ENCODE measurements around the gene AJAP1.

DNA sequence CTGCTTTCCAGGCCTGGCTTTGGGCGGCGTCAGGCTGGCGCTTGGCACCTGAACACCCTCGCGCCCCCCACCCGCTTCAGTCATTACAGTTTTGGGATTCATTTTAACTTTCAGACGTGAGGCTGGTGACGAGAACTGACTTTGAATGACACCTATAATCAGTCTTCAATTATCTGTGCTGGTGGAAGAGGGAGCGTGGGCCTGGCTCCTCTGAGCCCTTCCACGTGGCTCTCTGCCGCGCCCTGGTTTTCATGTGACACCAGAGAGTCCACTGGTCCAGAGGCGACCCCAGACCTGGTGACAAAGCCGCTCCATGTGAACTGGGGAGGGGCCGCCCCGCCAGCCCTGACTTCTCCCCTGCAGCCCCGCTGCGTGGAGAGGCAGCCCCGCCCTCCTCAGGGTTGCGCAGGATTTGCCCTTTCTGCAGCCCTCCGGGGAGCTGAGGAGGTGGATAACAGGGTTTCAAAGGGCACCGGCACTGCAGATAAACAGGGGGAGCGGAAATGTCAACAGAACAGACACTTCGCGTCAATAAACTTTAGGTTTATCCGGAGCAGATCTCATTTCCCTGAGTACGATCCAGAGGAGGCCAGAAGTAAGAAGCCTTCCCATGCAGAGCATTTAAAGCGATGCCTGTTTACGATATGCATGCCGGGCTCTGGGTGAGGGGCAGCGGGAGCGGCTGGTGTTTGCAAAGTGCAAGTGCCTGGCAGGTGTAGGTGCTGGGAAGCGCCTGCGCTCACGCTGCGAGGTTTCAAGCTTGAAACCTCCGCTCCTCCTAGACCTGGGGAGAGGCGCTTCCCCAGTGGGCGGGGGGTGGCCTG is 56.4 kb downstream of the AJAP1 start:
- TF ChIP-seq, protein P1, sequence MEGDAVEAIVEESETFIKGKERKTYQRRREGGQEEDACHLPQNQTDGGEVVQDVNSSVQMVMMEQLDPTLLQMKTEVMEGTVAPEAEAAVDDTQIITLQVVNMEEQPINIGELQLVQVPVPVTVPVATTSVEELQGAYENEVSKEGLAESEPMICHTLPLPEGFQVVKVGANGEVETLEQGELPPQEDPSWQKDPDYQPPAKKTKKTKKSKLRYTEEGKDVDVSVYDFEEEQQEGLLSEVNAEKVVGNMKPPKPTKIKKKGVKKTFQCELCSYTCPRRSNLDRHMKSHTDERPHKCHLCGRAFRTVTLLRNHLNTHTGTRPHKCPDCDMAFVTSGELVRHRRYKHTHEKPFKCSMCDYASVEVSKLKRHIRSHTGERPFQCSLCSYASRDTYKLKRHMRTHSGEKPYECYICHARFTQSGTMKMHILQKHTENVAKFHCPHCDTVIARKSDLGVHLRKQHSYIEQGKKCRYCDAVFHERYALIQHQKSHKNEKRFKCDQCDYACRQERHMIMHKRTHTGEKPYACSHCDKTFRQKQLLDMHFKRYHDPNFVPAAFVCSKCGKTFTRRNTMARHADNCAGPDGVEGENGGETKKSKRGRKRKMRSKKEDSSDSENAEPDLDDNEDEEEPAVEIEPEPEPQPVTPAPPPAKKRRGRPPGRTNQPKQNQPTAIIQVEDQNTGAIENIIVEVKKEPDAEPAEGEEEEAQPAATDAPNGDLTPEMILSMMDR (conservative IDR thresholded peaks at IDR 0.05; ENCODE audit: low read length) = no peak
- no peak for TF ChIP-seq EZH2phosphoT487 (IDR thresholded peaks at IDR 0.05; ENCODE audit: borderline replicate concordance, low read depth, low read length)
